K562 (cell line): ENCODE measurements around the gene TENM3. TPM values are rescaled to one million over a fixed set of nuclear protein-coding genes. Genes with fewer than 3 reads are reported as not detected.

Experiments
- ATAC-seq: fragments of 200-7000 bp; cut with Tn5 transposase; 3 replicates; pipeline ENCODE4 v1.9.1; 2020; ENCODE audit warnings: moderate library complexity
- BruUV-seq: library from RNA; stranded (reverse); fragments of 400-500 nt; replicated peaks from 2 replicates; lab custom pipeline; 2021; lab: Mats Ljungman, UMichigan
- CTCF ChIA-PET: fragments of 300-600 bp; formaldehyde crosslinking; extraction: SDS; loops from one replicate; lab custom pipeline; 2021; ENCODE audit warnings: low intra/inter-chr PET ratio; lab: Yijun Ruan, JAX
- POLR2A ChIA-PET: fragments of 300-600, 350-650 bp; sonication (Branson Sonifier 250); formaldehyde crosslinking; extraction: SDS; loops from one replicate; lab custom pipeline; 2021; ENCODE audit warnings: antibody characterized with exemption, inconsistent platforms; lab: Yijun Ruan, JAX
- DNase-seq, 4 experiments: peaks; one replicate each; pipeline versions ENCODE4 v3.0.0 to v3.0.0-alpha.2; 2011 to 2018; ENCODE audit warnings: low spot score in 3 of 4, mixed read lengths in 3 of 4; ENCODE audit errors: extremely low read depth in 1 of 4
- FAIRE-seq: peaks from 2 replicates; lab custom pipeline; 2011; peaks lifted over from hg19 to GRCh38; lab: Jason Lieb, UNC
- H2AFZ ChIP-seq: 2 replicates; pipeline ENCODE4 v1.6.0; 2011; ENCODE audit warnings: low read depth, low read length, control low read depth, inconsistent platforms
- H3K27ac ChIP-seq: fragments of 200-600 bp; 3 replicates; pipeline ENCODE4 v1.8.0; 2011; ENCODE audit warnings: low read depth, mild to moderate bottlenecking, control low read depth, inconsistent platforms, low read length, moderate library complexity, mixed read lengths; ENCODE audit errors: extremely low read depth
- H3K27me3 ChIP-seq, 2 experiments: fragments of 300-600 bp in 1 of 2; 2 replicates in 1 of 2; 3 replicates in 1 of 2; pipeline versions ENCODE4 v1.6.0 to v1.8.0; 2011; ENCODE audit warnings: inconsistent platforms in 2 of 2, low read length in 2 of 2, mild to moderate bottlenecking in 1 of 2, mixed read lengths in 1 of 2, moderate library complexity in 1 of 2; ENCODE audit not compliant: control insufficient read depth in 2 of 2, insufficient read depth in 2 of 2
- H3K36me3 ChIP-seq: fragments of 300-600 bp; 3 replicates; pipeline ENCODE4 v1.8.0; 2011; ENCODE audit warnings: mild to moderate bottlenecking, low read length, inconsistent platforms; ENCODE audit not compliant: control insufficient read depth, insufficient read depth
- H3K4me1 ChIP-seq, 2 experiments: fragments of 200-600 bp in 1 of 2; replicated peaks in 1 of 2; 2 replicates in 1 of 2; 3 replicates in 1 of 2; pipeline versions ENCODE4 v1.5.1 to v1.8.0; 2011; ENCODE audit warnings: inconsistent platforms in 2 of 2, low read length in 2 of 2, mild to moderate bottlenecking in 1 of 2, mixed read lengths in 1 of 2, moderate library complexity in 1 of 2; ENCODE audit not compliant: control insufficient read depth in 2 of 2, insufficient read depth in 2 of 2
- H3K4me2 ChIP-seq: 2 replicates; pipeline ENCODE4 v1.6.1; 2011; ENCODE audit warnings: low read length, control low read depth, inconsistent platforms, mixed read lengths; ENCODE audit not compliant: insufficient read depth
- H3K4me3 ChIP-seq: fragments of 200-600 bp; sonication (generic), shearing (Covaris generic); 2 replicates; pipeline ENCODE4 v1.5.1; 2016; ENCODE audit warnings: control low read depth, inconsistent platforms
- H3K79me2 ChIP-seq: fragments of 200-600 bp; 3 replicates; pipeline ENCODE4 v1.8.0; 2011; ENCODE audit warnings: low read length, inconsistent platforms; ENCODE audit not compliant: control insufficient read depth, insufficient read depth
- H3K9ac ChIP-seq, 2 experiments: 2 replicates each; pipeline versions ENCODE4 v1.6.0 to v1.6.1; 2011; ENCODE audit warnings: low read depth in 2 of 2, low read length in 2 of 2, control low read depth in 1 of 2, inconsistent platforms in 1 of 2, mild to moderate bottlenecking in 1 of 2, mixed read lengths in 1 of 2; ENCODE audit not compliant: insufficient read depth in 1 of 2
- H3K9me1 ChIP-seq: one replicate; pipeline ENCODE4 v1.6.0; 2011; ENCODE audit warnings: inconsistent platforms, mild to moderate bottlenecking, low read length, moderate library complexity; ENCODE audit not compliant: control insufficient read depth, insufficient read depth
- H3K9me3 ChIP-seq: replicated peaks from 2 replicates; pipeline ENCODE4 v1.5.1; 2011; ENCODE audit warnings: low read depth, low read length, inconsistent platforms; ENCODE audit not compliant: control insufficient read depth, insufficient read depth
- H4K20me1 ChIP-seq: replicated peaks from 2 replicates; pipeline ENCODE4 v1.6.1; 2011; ENCODE audit warnings: low read length, inconsistent platforms, mixed read lengths; ENCODE audit not compliant: control insufficient read depth, insufficient read depth
- CBFA2T3 ChIP-seq: fragments of 450-650 bp; IDR thresholded peaks from 2 replicates; pipeline ENCODE4 v1.6.1; 2017
- COPS2 ChIP-seq: fragments of 450-650 bp; conservative IDR thresholded peaks from 2 replicates; pipeline ENCODE4 v1.6.1; 2016; ENCODE audit warnings: mild to moderate bottlenecking, moderate library complexity
- HDAC8 ChIP-seq: fragments of 450-650 bp; IDR thresholded peaks from 2 replicates; pipeline ENCODE4 v1.6.1; 2016; ENCODE audit warnings: mild to moderate bottlenecking, missing genetic modification characterization, moderate library complexity, missing compliant biosample characterization
- HMG20B ChIP-seq: fragments of 250-450 bp; sonication (Bioruptor Pico); IDR thresholded peaks from 2 replicates; pipeline ENCODE4 v1.5.0; 2021; ENCODE audit warnings: mild to moderate bottlenecking
- KAT2B ChIP-seq: IDR thresholded peaks from one replicate; pipeline ENCODE4 v1.6.1; 2012; ENCODE audit warnings: low read depth, mild to moderate bottlenecking, control low read depth, inconsistent platforms, low read length, moderate library complexity
- MYBL2 ChIP-seq, 2 experiments: fragments of 450-650 bp in 1 of 2; sonication (generic) in 1 of 2; formaldehyde crosslinking in 1 of 2; IDR thresholded peaks; 2 replicates each; pipeline versions ENCODE4 v1.6.1 to v1.8.1; 2017 to 2022; ENCODE audit warnings: borderline replicate concordance in 1 of 2, inconsistent platforms in 1 of 2, low read depth in 1 of 2, mild to moderate bottlenecking in 1 of 2, missing genetic modification reagents in 1 of 2, moderate library complexity in 1 of 2
- SP1 ChIP-seq: sonication (generic); formaldehyde crosslinking; IDR thresholded peaks from 2 replicates; pipeline ENCODE4 v1.8.1; 2022; ENCODE audit warnings: mild to moderate bottlenecking, missing genetic modification reagents
- SRSF1 ChIP-seq: fragments of 200-400 bp; formaldehyde crosslinking; IDR thresholded peaks from 2 replicates; pipeline ENCODE4 v1.6.1; 2017; ENCODE audit warnings: mild to moderate bottlenecking, low read depth, low read length, moderate library complexity
- TBL1XR1 ChIP-seq, 2 experiments: IDR thresholded peaks; 2 replicates each; pipeline ENCODE4 v1.6.1; 2012; ENCODE audit warnings: improper control_type of control experiment in 2 of 2, low read length in 2 of 2, mild to moderate bottlenecking in 1 of 2
- ZC3H11A ChIP-seq: IDR thresholded peaks from 2 replicates; pipeline ENCODE4 v1.6.1; 2012; ENCODE audit warnings: low read depth, low read length, improper control_type of control experiment
- ZFP36 ChIP-seq: fragments of 150-350 bp; IDR thresholded peaks from 2 replicates; pipeline ENCODE4 v1.6.1; 2018; ENCODE audit warnings: low read length, low read depth; ENCODE audit not compliant: partially characterized antibody
- ZNF408 ChIP-seq: fragments of 250-450 bp; sonication (Bioruptor Pico); IDR thresholded peaks from 2 replicates; pipeline ENCODE4 v1.4.0; 2020; ENCODE audit warnings: low read depth, mild to moderate bottlenecking, moderate library complexity
- WGBS: fragments of 100-300 bp; shearing (Covaris generic); methylation state at CpG from one replicate; pipeline ENCODE4 v1.1.6; 2016; ENCODE audit warnings: low coverage, mixed read lengths; ENCODE audit not compliant: insufficient coverage; ENCODE audit errors: missing lambda C conversion rate; 5-methylcytosine and 5-hydroxymethylcytosine counted together
- in situ Hi-C: fragments of 300-500 bp; cut with MboI; formaldehyde crosslinking; loops from 4 replicates; pipeline ENCODE4 v1.15.0; 2018; ENCODE audit warnings: inconsistent platforms, mixed read lengths
- intact Hi-C: fragments of 100-400 bp; cut with micrococcal nuclease; formaldehyde crosslinking; loops from 2 replicates; pipeline ENCODE4 v1.14.2; 2022
- polyA plus RNA-seq, 8 experiments: library from polyadenylated mRNA; depleted of rRNA in 4 of 8; stranded (reverse) in 5 of 8; unstranded in 3 of 8; fragments of >200 nt; fragmentation: Nextera tagmentation in 2 of 8; fragmentation: Illumina TruSeq in 1 of 8; extraction: Ambion mirVana in 2 of 8; extraction: Trizol in 1 of 8; gene quantifications; 2 replicates each; pipeline versions ENCODE4 v1.2.1 to v1.2.3, GENCODE V29; 2011 to 2014; ENCODE audit warnings: inconsistent platforms in 1 of 8, missing spikeins in 1 of 8
- total RNA-seq, 7 experiments: library from RNA; depleted of rRNA in 6 of 7; stranded (reverse); fragments of >200 nt in 6 of 7; fragmentation: Illumina TruSeq in 2 of 7; extraction: Trizol in 2 of 7; gene quantifications; 2 replicates each; pipeline versions ENCODE4 v1.2.1 to v1.2.3, GENCODE V29; 2011 to 2021; ENCODE audit warnings: low replicate concordance in 1 of 7
- TF ChIP-seq, protein P1 (sequence below): fragments of 450-650 bp; formaldehyde crosslinking; conservative IDR thresholded peaks from 2 replicates; pipeline ENCODE4 v1.4.0; 2022; ENCODE audit warnings: mild to moderate bottlenecking, missing genetic modification characterization
- TF ChIP-seq, protein P2 (sequence below): sonication (generic); formaldehyde crosslinking; IDR thresholded peaks from 2 replicates; pipeline ENCODE4 v1.8.1; 2022; ENCODE audit warnings: missing genetic modification reagents

TENM3 gene
- total and polyA plus RNA-seq, 9 of the 15 experiments (the other 6 are each of a cell fraction or from before 2014, with no cell fraction given), result 0.01 to 0.02 TPM; not detected in 7

DNA sequence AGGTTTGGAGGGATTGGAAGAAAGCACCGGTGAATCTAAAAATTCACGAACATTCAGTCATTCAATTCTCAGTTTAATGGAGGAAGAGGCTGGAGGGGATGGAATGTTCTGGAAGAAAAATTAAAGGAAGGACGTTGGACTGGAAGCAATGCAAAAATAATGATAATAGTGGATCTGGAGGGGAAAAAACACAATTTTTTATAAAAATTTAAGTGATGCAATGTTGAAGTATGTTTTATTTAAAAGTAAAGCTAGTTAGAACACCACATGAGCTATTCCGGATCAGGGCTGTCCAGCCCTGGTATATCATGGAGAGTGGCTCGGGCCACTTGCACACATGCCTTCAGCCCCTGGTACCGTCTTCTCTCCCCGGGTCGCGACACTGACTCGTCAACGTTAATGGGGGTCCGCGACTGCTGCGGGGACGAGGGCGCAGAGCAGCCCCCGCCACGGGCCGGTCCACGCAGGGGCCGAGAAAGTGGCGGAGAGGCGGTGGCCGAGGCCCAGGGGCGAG lies 204.6 kb downstream of the TENM3 start:
- Histone ChIP-seq H3K9me3 (no peaks in the 10 kb centered on the region), H3K27me3 (peaks cover 11 to 16% of the 10 kb centered on the region in 2 experiments; a peak in 3 of 5 replicates), H3K36me3 (no peaks in the 10 kb centered on the region), H3K4me3 (no peak overlapping the region), H3K9me1 (no peaks in the 10 kb centered on the region), H3K4me1 (peaks cover 0 to 9% of the 10 kb centered on the region in 2 experiments; a peak in 2 of 5 replicates), H3K79me2 (no peaks in the 10 kb centered on the region), H3K9ac (no peak overlapping the region), H3K27ac (no peak overlapping the region), H2AFZ (no peak overlapping the region), H3K4me2 (no peak overlapping the region), H4K20me1 (no peaks in the 10 kb centered on the region)
- ATAC-seq (no peak), DNase-seq (no peak), FAIRE-seq (no peak)
- 50% methylated on average over 21 of the region's 25 CpGs for WGBS
- intact Hi-C loops, result no loop called here
- ChIA-PET CTCF (no interaction called here), POLR2A (no interaction called here)
- BruUV-seq, result no TSS peak
- no peak for TF ChIP-seq ZFP36
- no peak for TF ChIP-seq SP1 (CRISPR knock-in tag)
- no peak for TF ChIP-seq COPS2
- no peak for TF ChIP-seq CBFA2T3
- TF ChIP-seq MYBL2 (IDR thresholded peaks at IDR 0.05; ENCODE audit: low read depth), result no peak
- TF ChIP-seq MYBL2 (CRISPR knock-in tag; IDR thresholded peaks at IDR 0.05; ENCODE audit: borderline replicate concordance), result no peak
- TF ChIP-seq ZC3H11A, result no peak
- no peak for TF ChIP-seq ZNF408
- TF ChIP-seq HMG20B, result no peak
- TF ChIP-seq, protein P1, sequence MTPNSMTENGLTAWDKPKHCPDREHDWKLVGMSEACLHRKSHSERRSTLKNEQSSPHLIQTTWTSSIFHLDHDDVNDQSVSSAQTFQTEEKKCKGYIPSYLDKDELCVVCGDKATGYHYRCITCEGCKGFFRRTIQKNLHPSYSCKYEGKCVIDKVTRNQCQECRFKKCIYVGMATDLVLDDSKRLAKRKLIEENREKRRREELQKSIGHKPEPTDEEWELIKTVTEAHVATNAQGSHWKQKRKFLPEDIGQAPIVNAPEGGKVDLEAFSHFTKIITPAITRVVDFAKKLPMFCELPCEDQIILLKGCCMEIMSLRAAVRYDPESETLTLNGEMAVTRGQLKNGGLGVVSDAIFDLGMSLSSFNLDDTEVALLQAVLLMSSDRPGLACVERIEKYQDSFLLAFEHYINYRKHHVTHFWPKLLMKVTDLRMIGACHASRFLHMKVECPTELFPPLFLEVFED (CRISPR knock-in tag), result no peak
- TF ChIP-seq HDAC8, result no peak
- TF ChIP-seq, protein P2, sequence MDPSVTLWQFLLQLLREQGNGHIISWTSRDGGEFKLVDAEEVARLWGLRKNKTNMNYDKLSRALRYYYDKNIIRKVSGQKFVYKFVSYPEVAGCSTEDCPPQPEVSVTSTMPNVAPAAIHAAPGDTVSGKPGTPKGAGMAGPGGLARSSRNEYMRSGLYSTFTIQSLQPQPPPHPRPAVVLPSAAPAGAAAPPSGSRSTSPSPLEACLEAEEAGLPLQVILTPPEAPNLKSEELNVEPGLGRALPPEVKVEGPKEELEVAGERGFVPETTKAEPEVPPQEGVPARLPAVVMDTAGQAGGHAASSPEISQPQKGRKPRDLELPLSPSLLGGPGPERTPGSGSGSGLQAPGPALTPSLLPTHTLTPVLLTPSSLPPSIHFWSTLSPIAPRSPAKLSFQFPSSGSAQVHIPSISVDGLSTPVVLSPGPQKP, result no peak
- no peak for TF ChIP-seq TBL1XR1 (IDR thresholded peaks at IDR 0.05; ENCODE audit: low read length in 2 of 2)
- no peak for TF ChIP-seq SRSF1
- TF ChIP-seq KAT2B, result no peak
- in situ Hi-C loops, result no loop called here
